GM18858 (cell line): ENCODE data around the gene IL1R2.
"Not testable (repeated sequence)": the region's sequence is repeated elsewhere in the genome, so short reads cannot be mapped to it uniquely, and the experiment has no call there.

Experiments used
- ATAC-seq: cut with Tn5 transposase; IDR thresholded peaks from one replicate; pipeline ENCODE4 v1.9.1; 2021; ENCODE audit not compliant: unreplicated experiment

The IL1R2 gene

DNA sequence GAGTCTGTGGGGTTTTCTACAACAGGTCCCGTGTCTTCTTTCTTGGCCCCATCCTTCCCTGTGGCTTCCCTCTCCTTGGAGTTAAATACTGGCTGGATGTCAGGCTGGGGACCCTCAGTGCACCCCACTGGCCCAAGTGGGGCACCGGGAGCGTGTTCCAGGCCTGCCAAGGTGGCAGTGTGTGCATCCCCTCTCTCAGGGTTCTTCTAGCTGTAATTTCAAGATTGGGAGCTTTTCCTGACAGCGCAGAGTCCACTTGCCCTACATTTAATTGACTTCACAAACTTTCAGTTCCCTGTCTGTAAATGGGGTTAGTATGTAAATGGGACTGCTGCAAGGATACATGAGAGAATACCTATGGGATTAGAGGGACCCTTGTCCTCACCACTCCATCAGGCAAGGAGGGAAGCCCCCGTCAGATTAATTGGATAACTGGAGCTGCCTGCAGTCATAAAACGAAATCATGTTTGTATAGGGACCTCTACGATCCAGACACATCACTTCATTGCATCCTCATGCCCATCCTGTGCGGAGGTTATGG is 66.6 kb downstream of the IL1R2 start:
- no peak for ATAC-seq

DNA sequence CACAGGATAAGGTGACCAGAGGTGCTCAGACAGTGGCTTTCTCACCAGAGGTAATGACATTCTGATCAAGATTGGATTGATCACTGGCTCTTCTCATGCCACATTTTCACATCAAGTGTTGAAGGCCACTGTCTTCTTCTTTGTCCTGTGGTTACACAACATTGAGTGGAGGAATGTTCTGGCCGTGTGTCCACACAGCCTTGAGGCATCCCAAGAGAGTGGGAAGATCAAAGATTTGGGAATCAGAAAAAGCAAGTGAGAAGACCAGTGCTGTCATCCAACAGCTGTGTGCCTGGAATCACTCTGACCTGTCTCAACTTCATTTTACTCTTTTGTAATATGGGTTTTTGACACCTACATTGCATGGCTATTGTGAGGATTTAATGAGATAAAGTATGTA is 67.4 kb downstream of the IL1R2 start:
- ATAC-seq, result no peak

DNA sequence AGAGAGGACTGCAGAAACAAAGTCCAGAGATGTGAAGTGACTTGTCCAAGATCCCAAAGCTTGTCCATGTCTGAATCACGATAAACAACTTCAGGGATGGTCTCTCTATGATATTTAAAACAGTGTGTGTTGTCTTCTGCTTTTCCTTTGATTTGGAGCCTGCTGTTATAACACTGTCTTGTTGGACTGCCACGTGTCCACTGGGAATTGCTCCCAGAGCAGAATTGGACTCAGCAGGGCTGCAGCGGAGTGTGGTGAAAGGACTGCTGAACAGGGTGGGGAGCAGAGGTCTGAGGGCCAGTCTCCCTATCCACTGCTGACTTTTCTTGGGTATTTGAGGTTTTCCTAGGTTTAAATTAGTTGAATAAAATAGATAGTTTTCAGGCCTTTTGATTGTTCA is 68.3 kb downstream of the IL1R2 start:
- no peak for ATAC-seq

DNA sequence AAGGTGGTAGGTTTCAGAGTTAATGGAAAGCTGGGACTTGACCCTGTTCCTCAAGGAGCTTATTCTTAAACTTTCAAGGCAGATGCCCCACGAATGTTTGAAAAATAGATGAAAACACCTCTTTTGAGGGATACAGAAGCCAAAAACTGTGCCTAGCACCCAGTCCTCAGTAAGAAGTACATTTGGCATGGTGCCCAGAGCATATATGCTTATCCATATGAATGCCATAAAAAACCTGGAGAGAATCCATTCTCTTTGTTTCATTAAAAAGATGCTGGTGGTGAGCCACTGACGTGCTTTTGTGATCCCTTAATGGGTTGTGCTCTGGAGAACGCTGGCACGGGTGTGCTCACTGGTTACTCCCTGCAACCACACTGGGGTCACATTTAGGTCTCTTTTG is 69.0 kb downstream of the IL1R2 start:
- no peak for ATAC-seq

DNA sequence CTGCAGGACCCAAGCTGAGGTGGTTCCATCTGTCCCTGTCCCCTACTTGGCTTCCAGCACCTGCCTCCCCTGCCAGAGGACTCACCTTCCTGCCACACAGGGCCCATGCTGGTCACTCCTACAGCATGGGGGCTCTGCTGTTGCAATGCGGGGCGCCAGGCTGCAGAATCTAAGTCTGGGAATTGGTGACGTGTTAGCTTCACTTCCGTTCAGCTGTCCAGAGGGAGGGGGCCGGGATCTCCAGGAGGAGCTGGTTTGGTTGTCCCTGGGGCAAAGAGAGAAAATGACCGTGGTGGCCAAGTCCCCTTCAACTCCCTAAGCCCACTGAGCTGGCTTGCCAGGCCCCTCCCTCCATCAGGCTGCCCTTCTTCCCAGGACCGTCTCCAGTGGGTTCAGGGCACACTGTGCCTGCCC is 69.5 kb downstream of the IL1R2 start:
- no peak for ATAC-seq

DNA sequence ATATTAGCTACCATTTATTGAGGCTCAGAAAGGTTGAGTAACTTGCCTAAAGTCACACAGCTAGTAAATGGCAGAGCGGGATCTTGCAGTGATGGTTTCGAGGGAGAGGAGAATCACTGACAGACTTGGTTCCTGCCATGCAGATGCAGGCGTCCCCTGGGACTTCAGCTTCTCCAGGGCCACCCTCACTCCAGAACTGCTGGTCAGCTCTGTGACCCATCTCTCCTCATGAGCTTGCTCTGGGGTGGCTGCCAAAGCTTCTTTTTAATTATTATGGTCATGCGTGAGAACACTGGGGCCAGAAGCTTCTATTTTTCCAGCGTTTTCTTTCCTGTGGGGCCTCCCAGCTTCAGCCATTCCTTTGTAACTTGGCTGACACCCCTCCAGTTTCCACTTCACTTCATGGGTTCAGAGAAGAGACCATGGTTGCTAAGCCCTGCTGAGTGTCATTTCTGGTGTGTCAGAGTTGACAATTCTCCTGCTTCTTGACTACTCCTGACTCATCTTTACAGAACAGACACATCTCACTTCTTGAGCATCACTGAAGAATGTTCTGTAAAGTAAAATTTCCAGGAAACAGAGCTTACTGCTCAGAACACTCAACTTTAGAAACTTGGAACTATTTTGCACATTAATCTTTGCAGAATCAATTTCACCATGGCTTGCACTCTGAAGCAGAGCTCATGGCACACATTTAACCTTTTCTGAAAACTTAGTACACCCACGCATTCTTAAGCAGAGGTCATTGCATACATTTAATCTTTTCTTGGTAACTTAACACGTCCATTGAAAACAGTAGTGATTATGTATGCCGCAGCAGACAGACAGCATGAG is 70.4 kb downstream of the IL1R2 start:
- ATAC-seq, result no peak

DNA sequence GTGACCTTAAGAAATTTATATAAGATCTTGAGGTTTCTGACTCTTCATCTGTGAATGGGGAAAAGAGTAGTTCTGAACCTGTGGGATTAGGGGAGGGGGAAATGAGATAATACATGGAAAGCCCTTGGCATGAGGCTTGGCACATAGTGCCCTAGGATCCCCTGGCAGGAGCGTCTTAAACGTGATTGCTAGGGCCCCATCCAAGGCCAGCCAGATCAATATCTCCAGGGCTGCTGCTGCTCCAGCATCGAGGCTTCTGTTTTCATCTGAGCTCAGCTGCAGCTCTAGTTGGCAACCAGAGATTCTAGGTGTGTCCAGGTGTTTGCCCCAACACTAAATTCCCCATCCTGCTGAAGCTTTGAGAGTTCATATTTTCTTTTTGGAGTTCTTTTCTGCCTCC is 71.0 kb downstream of the IL1R2 start:
- ATAC-seq, result no peak

DNA sequence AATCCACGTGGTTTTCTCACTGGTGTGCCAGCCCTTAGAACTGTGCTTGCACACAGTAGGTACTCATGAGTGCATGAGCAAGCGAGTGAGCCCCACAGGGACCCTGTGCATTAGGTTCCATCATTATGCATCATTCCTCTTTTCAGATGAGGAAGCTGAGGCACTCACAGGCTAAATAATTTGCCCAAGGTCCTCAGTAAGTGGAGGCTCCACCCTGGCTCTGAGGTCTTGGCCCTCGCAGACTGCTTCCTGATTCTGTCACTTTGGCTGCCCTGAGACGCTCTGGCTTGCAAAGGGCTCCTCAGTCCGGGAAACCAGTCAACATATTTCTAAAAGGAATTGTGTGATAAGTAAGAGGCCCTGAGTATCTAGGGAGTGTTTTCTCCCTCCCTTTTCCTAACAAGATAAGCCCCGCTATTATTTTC is 71.7 kb downstream of the IL1R2 start:
- ATAC-seq, result no peak

DNA sequence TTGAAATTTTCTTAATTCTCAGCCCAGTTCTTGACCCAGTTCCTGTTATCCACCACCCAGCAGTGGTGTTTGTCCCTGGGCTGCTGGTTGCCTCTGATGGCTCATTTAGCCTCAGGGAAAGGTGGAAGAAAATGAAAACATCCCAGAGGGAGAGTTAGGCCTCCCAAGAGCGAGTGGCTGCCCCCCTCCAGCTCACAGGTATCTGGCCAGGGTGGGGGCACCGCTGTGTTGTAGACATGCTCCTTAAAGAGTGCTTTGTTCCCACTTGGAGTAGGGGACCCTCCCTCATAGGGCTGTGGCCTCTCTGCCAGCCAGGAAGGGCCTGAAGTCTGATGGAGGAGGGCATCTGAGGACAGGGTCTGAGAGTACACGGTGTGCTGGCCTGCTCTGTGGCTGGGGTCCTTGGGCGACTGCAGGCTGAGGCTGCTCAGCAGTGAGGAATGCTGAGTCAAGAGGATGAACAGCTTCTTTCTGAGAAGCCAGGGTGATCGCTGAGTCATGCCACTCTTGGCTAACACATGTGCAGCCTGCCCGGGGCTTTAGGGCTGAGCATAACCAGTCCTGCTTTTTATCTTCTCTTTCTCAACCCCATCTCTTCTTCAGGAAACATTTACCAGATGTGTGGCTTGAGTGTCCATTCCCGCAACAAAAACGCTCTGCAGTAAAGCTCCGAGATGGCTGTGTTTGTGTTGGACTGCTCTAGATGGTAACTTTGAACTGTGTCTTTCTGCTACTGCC is 72.3 kb downstream of the IL1R2 start:
- no peak for ATAC-seq

DNA sequence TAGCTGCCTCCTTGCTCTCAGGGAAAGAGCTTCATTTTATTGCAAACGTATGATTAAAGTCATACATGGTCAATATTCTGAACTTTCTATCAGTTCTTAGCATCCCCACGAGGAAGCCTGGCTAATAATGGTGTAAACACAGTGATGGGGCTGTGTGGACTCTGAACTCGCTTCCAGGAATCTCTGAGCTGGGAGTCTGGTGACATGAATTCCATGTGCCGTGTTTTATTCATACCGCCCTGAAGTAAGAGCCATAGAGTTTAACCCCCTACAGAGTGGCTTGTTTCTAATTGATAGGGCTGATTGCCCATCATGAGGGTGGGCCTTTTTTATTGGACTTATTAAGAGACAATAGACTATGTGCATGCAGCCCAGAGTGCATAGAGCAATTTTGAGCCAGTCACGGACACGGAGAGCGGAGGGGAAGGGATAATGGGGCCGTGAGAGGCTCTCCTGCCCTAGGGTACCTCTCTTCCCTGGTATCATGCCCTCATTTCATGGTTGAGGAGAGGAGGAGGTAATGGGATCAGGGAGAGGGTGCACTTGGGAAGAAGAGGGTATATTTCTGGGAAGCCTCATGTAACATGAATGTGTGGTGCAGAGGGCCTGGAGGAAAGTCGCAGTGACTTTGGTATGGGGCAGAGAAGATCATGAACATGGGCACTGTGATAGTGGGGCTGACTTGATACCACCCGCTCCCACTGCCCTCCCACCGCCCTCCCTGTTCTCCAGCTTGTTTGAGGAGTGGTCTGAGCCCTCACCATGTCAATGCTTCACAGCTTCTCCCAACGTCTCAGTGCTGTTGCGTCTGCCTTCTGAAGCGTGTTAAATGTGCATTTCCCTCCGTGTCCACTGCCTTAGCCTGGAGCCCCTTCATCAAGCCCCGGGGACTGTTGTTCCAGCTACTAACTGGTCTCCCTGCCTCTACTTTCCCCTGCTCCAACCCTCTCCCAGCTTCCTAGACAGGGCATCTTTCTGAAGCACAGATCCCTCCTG is 73.2 kb downstream of the IL1R2 start:
- no peak for ATAC-seq

DNA sequence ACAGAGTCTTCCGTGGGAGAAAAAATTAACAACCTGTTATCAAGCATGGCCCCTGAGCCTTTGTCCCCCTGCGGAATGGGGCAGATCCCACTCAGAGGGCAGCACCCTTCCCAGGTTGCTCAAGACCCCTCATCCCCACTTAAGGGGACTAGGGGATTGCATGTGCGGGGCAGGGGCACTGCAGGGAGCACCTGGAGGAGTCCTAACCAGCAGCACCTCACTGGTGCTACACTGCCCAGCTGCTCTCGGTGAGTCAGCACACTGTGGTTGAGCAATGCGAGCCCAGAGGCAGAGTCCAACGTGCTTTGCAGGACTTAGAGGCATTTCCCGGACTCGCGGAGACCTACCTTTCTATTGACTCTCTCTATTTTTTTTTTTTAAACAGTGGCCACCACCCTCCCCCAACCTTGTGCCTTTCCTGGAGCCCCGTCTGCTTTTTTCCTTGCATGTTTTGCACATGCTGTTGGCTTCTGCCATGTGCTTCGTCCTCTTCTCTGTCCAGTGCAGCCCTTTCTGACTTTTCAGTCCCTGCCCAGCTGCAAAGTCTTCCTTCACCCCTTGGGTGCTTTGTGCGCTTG is 74.0 kb downstream of the IL1R2 start:
- ATAC-seq, result no peak

DNA sequence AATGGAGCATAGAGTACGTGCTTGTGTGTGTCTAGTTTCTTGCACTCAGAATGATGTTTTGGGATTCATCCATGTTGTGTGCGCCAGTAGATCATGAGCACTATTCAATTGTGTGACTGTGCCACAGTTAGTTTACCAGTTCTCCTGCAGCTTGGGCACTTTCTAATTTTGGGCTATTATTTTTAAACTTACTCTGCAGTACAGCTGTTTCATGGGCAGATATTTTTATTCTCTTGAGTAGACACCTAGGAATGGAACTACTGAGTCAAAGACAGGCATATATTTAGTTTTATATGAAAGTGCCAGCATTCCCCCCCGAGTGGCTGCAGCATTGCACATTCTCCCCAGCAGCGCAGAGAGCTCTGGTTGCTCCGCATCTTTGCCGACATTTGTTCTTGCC is 74.8 kb downstream of the IL1R2 start:
- no peak for ATAC-seq

DNA sequence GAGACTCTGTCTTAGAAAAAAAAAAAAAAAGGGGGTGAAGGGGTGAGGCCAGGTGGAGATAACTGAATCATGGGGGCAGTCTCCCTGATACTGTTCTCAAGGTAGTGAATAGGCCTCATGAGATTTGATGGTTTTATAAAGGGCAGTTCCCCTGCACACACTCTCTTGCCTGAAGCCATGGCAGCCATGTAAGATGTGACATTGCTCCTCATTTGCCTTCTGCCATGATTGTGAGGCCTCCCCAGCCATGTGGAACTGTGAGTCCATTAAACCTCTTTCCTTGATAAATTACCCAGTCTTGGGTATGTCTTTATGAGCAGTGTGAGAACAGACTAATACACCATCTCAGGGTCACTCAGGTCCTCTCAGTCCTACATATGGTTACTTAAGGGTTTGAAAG is 76.4 kb downstream of the IL1R2 start:
- not testable (repeated sequence) for ATAC-seq

DNA sequence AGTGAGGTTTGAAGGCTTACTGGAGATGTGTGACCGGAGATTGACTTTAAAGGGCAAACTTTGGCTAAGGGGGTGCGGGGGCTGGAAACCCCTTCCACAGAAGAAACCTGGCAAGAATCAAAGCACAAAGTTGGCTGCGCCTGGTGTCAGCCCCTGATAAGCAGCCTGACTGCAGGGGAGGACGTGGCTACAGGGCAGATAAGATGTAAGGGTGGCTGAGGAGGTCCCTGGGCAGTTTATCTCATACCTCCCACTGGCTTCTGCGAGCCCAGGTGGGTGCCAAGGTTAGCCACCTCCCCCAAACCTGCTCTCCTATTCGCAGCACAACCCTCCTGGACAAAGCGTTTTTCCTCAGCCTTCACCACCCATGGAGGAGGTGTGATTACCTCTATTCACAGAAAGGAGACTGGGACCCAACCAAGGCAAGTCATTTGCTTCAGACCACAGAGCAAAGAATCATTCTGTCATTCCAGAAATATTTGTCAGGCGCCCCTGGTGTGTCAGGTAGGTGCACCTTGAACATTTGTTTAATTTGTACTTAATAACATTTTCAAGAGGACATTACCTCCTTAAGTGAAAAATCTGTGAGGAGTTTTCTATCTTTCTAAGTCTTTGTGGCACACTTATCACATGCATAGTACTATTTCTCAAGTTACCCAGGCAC is 77.7 kb downstream of the IL1R2 start:
- no peak for ATAC-seq

DNA sequence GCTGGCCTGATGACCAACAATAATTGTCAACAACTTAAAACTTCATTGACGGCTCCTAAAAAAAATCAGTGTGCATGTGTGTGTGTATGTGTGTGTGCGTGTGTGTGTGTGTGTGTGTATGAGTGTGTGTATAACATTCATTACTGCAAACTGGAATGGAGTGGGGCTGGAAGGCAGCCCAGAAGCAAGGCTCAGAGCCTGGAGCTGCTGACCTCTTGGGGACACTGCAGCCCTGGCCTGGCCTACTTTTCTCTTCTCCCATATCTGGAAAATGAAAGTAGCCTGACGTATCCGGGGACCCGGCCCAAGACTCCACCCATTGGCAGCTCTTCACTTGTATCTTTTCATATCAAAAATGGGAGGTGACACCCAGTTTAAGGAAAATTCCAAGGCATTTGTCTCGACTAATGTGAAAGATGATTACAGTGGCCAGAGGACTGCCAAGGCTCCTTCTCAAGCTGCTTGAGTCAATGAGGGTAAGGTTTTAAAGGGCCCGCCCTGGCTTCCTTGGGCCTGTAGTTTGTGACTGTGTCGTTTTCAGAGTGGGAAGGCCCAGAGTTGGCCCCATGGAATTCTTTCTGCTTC is 78.4 kb downstream of the IL1R2 start:
- no peak for ATAC-seq

DNA sequence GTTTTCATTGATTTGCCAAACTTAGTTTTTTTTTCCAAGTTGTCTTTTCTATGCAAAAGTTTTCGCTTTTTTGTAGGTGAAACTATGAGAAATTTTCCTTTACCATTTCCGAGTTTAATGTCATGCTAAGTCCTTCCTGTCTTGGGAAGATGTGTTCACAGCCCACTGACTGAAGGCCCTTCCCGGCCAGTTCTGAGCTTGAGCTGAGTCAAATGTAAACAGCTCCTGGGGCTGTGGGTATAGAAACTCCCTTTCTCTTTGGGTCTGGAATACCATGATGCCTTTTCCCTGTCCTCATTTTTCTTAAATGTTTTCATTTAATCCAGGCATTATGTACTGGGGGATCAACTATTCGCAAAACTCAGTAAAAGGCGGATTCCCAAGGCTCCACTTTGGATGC is 81.0 kb downstream of the IL1R2 start:
- no peak for ATAC-seq

DNA sequence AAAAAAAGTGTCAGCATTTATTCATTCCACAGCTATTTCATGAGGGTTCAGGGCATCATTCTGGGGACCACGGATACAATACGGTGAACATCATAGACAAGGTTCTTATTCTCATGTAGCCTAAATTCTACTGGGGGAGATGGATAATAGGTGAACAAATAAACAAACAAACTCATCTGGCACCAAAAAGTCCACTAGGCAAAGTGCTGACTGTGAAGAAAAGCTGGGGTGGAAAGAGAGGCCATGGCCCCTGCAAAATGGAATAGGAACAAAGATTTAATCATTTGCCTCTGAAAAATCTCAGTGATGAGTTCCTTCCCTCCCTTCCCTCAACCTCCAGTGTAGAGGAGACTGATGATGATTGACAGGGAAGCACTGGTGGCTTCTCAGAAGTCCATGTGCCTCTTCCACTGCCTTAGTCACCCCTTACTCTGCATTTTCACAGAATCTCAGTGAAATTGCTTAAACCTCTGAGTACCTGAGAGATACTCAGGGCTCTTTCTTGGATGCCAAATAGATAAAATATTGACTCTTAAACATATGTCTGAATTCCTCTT is 81.5 kb downstream of the IL1R2 start:
- no peak for ATAC-seq

DNA sequence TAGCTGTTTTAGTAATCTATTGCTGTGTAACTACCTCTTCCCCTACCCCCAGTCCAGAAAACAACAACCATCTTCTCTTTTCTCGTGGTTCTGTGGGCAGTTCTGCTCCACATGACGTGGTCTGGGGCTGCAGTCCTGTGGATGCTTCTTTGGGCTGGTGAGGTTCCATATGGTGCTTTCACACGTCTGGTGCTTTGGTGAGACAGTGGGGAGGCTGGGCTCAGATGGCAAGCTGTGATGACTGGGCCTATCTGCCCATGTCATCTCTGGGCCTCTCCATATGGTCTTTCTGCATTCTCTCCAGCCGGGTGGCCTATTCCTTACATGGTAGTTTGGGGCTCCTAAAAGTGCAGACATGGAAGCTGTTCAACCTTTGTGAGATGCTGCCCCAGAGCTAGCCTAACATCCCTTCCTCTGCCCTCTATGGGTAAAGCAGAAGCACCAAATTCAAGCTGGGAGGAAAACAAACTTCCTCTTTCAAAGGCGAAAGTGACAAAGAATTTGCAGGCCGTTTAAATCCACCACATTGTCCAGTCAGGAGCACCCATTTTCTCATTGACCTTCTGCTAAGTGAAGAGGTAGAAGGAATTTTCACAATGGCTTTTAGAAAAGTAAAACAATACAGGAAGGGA is 82.5 kb downstream of the IL1R2 start:
- no peak for ATAC-seq

DNA sequence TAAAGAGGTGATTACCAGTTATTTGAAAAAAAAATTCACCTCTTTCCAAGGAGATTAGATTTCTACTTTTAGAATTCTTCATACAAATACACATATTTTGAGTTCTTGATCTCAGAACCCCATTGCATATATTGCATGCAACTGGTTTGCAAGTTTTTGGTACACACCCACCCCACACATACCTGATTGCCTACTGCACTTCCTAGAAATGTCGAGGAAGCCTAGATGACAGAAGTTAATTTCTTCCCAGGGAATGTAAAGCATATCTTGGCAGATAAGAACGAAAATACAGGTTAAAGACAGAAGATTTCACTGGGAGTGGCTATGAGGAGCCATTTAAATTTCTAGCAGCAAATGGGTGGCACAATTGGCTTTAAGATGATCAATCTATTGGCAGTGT is 83.7 kb downstream of the IL1R2 start:
- no peak for ATAC-seq
